Stimulated activated CD4-positive, alpha-beta T cell treated with anti-CD3 and anti-CD28 coated beads, Interleukin-4, amount 100 ng/mL, for 48 hours (primary cell): ENCODE measurements around the gene PPP6R1.

ENCODE experiments used
- DNase-seq, 2 donors: peaks; one replicate each; pipeline ENCODE4 v3.0.0-alpha.2; 2020; ENCODE audit warnings: low read depth in 2 of 2

PPP6R1 gene

GRCh38 chr19:55244004-55244680 is 14.7 kb downstream of the PPP6R1 start:
- no peak for DNase-seq

GRCh38 chr19:55242517-55242916 is 16.3 kb downstream of the PPP6R1 start:
- DNase-seq = no peak

GRCh38 chr19:55241935-55242464 is 16.8 kb downstream of the PPP6R1 start:
- no peak for DNase-seq

GRCh38 chr19:55241143-55241934 is 17.5 kb downstream of the PPP6R1 start:
- DNase-seq = no peak

GRCh38 chr19:55240713-55241020 is 18.1 kb downstream of the PPP6R1 start:
- DNase-seq = no peak

DNA sequence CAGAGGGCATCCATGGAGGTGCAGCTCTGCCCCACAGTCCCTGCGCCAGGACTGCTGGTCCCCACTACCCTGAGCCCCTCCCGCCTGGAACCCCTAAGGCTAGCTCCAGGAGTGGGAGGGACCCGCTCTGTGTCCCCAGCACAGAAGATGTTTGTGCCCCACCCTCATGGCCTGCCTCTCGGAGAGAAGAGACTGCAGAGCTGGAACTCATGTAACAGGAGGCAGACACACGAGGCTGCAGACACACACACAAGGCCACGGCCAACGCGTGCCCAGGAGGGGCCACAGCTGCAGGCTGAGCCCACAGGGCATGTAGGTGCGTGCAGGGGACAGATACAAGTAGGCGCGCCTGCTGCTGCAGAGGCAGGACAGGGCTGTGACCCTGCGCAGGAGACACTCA is 19.8 kb downstream of the PPP6R1 start:
- no peak for DNase-seq

DNA sequence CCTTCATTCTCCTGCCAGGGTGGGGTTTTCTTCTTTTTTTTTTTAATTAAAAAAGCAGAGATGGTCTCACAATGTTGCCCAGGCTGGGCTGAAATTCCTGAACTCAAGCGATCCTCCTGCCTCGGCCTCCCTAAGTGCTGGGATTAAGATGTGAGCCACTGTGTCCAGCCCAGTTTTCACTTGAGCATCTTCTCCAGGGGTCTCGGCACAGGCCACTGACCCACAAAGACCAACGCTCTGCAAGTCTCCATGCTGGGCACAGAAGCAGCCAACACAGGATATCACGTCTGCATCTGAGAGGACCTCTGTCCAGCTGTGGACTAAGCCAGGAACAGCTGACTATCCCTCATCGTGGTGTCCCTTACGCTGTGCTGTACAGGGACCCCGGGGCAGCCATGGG is 20.8 kb downstream of the PPP6R1 start:
- no peak for DNase-seq

- DNase-seq = no peak
Measured at GRCh38 chr19:55232986-55233385, 25.8 kb downstream of the PPP6R1 start.

GRCh38 chr19:55232286-55232602 is 26.6 kb downstream of the PPP6R1 start:
- no peak for DNase-seq

- no peak for DNase-seq
Measured at GRCh38 chr19:55231391-55232285, 27.2 kb downstream of the PPP6R1 start.

- no peak for DNase-seq
Measured at GRCh38 chr19:55230780-55231179, 28.0 kb downstream of the PPP6R1 start.

DNA sequence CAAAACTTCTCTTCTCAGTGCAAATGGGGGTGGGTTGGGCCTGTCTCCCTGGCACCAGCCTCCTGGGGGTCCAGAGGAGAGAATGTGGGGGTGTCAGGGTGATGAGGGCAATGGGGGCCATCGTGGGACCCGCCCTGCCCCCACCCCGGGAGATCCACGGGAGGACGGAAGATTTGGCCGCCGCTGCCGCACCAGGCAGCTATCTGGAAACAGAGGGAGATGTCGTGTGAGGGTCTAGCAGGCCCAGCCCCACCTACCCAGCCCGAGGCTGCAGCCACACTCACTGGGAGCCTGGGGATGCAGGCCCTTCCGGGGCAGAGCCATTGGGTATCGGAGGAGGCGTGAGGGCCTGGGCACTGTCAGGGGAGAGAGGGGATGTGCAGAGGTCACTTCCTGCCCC is 28.5 kb downstream of the PPP6R1 start:
- DNase-seq = no peak

DNA sequence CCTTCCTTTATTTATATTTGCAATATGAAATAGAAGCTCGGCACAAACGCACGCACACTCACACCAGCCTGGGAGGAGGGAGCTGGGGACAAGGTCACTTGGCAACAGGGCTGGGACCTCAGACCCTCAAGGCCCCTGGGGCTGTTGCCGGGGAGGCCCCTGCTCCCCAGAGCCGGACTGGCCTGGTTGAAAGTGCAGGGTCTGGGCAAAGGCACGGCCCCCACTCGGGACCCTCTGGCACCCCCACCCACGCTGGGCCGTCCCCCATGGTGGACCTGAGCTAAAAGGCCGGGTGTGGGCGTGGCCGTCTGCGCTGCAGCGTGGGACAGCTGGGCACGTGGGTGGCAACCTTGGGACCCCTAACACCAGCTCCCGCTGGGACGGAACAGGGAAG is 29.0 kb downstream of the PPP6R1 start:
- DNase-seq = no peak

DNA sequence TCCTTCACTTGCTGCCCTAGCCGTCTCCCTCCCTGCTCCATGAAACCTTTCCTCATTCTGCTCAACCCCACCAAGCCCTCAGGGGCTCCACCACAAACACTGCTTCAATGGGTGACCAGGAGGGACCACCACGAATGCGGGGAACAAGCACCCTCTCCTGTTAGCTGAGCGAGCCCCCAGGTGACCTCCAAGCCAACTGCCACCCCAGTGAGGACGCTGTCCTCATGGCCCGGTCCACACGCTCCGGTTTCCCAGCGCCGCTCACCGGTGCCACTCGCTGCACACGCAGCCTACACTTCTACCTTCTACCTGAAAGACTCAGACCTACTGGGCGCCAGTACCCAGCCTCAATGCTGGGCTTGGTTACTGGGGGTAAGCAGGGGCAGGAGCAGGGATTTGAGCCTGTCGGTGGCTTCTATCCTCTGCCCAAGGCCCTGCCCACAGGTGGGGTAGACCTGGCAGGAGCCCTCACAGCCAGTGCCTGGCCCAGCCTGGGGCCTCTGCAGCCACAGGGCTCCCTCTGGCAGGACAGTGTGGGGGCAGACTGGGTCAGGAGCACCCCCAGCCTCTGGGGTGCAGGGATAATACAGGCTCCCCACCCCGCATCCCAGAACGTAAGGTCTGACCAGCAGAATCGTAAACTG is 29.6 kb downstream of the PPP6R1 start:
- DNase-seq = no peak

- no peak for DNase-seq
Measured at GRCh38 chr19:55228403-55229031, 30.3 kb downstream of the PPP6R1 start, which contains the start of gene TMEM86B. TMEM86B (minus strand) TSS chr19:55228763; CDS start chr19:55228741, 22 bp downstream.

GRCh38 chr19:55228015-55228391 is 30.8 kb downstream of the PPP6R1 start:
- no peak for DNase-seq

DNA sequence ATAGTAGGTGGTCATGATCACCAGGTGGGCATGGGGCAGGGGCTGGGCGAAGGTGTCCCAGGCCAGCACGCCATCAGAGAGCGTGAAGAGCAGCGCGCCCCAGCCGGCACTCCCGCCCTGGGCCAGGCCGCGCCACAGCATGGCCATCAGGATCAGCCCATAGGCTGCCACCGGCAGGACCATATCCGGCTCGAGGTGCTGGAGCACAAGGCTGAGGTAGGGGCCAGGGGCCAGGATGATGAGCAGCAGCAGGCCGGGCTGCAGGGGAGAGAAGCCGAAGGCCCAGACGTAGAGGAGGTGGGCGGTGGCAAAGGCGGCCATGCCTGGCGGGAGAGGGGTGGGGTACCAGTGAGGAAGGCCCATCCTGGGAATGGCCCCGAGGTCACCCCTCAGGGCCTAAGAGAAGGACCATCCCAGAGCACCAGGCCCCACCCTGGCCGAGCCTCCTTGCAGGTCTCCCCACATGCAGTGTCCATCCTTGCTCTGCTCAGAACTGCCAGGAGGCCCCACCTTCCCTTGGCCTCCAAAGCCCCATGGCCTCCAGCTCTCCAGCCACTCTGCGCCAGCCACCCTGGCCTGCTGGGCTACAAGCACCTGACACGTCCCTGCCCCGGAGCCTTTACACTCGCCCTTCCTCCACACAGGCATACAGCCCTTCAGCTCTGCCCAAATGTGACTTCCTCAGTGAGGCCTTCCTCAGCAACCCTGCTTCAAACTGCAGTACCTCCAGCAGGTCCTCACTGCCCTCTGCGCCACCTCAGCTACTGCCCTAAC is 31.4 kb downstream of the PPP6R1 start:
- no peak for DNase-seq

DNA sequence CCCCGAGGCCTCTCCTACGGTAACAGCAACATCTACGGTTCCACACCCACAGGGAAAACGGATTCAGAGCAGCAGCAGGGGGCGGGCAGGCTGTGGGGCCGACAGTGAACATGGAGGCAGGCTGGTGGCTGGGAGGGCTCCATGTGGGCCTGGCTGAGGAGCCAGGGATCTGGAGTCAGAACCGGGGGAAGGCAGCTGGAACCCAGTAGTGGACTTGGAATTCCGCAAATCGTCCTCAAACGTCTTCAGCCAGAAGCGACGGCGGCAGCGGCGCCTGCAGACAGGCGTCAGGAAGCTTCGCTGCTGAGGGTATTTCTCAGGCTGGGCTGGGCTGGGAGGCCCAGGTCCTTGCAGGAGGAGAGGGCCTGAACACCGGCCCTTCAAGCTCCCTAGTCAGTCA is 32.0 kb downstream of the PPP6R1 start:
- DNase-seq = no peak

GRCh38 chr19:55226273-55226672 is 32.5 kb downstream of the PPP6R1 start:
- DNase-seq = no peak

DNA sequence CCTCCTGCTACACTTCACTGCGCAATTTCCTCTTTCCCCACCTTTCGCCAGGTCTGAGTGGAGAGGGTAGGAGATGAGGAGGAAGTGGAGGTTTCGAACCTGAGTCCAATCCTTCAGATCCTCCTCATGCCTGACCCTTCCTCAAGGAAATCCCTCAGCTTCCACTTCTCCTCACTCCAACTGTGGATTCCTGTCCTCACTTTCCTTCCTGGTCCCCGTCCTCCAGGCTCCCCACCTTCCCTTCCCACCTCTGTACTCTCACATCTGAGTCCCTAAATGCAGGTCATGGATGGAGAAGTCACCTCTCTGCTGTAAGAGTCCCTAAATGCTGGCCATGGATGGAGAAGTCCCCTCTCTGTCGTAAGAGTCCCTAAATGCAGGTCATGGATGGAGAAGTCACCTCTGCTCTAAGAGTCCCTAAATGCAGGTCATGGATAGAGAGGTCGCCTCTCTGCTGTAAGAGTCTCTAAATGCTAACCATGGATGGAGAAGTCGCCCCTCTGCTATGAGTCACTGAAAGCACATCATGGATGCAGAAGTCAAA is 33.3 kb downstream of the PPP6R1 start:
- DNase-seq = no peak
